Mesothelial cell of epicardium (in vitro differentiated cells): Measurements from ENCODE around the gene PDHX. TPM values are rescaled to one million over a fixed set of nuclear protein-coding genes. Genes with fewer than 3 reads are reported as not detected.

Experiments
- DNase-seq, 2 experiments: peaks; one replicate each; pipeline ENCODE4 v3.0.0; 2021; ENCODE audit warnings: low spot score in 2 of 2; ENCODE audit not compliant: unreplicated experiment in 2 of 2
- H3K27ac Mint-ChIP-seq: 2 replicates; pipeline ENCODE4 v1.8.0; 2021; ENCODE audit warnings: mixed read lengths
- H3K27me3 Mint-ChIP-seq: 2 replicates; pipeline ENCODE4 v1.8.0; 2021; ENCODE audit warnings: low read depth, mixed read lengths
- H3K36me3 Mint-ChIP-seq: 2 replicates; pipeline ENCODE4 v1.8.0; 2021; ENCODE audit warnings: mixed read lengths
- H3K4me1 Mint-ChIP-seq: 2 replicates; pipeline ENCODE4 v1.8.0; 2021; ENCODE audit warnings: mixed read lengths
- H3K4me3 Mint-ChIP-seq: 2 replicates; pipeline ENCODE4 v1.8.0; 2021; ENCODE audit warnings: mild to moderate bottlenecking, moderate library complexity, mixed read lengths
- H3K9me3 Mint-ChIP-seq: 2 replicates; pipeline ENCODE4 v1.8.0; 2021; ENCODE audit warnings: mixed read lengths
- total RNA-seq: library from RNA; stranded (reverse); gene quantifications from 3 replicates; pipeline ENCODE4 v1.2.1, GENCODE V29; 2021
- TF ChIP-seq, protein P1 (sequence below): fragments of 200-600 bp; sonication (generic); IDR thresholded peaks from one replicate; pipeline ENCODE4 v1.5.0; 2021; ENCODE audit warnings: antibody characterized with exemption; ENCODE audit not compliant: unreplicated experiment

PDHX gene
- total RNA-seq, 1 donor from 2014 or later = 43.0 TPM

DNA sequence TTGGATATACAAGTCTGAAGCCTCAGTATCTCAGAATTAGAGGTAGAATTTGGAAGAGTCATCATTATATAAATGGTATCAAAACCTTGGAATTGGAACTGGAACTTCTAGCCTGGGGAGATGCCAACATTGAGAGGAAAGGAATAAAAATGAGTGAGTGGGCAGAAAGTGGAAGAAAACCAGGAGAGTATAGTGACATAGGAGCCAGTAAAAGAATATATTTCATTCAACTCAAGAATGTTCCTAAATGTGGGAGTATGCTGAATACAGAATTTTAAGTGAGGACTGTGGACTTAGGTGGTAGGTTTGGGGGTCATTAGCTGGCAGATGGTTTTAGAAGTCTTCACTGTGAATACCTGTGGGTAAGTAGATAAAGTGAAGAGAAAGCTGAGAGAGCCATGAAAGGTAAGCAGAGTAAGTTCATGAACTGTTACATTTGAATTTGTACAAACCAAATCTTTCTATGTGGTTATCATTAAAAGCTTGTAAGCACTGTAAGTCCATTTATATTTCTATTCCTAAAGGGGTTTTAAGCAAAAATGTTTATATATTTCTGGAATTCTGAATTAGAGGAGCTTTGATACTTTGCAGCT, 60.2 kb downstream of the PDHX start:
- H3K9me3 Mint-ChIP-seq = peaks cover 10% of the 10 kb centered on the region
- no peaks in the 10 kb centered on the region for H3K27me3 Mint-ChIP-seq
- peaks cover 39% of the 10 kb centered on the region for H3K36me3 Mint-ChIP-seq
- peak overlapping the region; percentile 83 for H3K27ac Mint-ChIP-seq
- no peak overlapping the region for H3K4me3 Mint-ChIP-seq
- peaks cover 36% of the 10 kb centered on the region for H3K4me1 Mint-ChIP-seq
- DNase-seq = no peak
- TF ChIP-seq, protein P1, sequence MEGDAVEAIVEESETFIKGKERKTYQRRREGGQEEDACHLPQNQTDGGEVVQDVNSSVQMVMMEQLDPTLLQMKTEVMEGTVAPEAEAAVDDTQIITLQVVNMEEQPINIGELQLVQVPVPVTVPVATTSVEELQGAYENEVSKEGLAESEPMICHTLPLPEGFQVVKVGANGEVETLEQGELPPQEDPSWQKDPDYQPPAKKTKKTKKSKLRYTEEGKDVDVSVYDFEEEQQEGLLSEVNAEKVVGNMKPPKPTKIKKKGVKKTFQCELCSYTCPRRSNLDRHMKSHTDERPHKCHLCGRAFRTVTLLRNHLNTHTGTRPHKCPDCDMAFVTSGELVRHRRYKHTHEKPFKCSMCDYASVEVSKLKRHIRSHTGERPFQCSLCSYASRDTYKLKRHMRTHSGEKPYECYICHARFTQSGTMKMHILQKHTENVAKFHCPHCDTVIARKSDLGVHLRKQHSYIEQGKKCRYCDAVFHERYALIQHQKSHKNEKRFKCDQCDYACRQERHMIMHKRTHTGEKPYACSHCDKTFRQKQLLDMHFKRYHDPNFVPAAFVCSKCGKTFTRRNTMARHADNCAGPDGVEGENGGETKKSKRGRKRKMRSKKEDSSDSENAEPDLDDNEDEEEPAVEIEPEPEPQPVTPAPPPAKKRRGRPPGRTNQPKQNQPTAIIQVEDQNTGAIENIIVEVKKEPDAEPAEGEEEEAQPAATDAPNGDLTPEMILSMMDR = no peak

DNA sequence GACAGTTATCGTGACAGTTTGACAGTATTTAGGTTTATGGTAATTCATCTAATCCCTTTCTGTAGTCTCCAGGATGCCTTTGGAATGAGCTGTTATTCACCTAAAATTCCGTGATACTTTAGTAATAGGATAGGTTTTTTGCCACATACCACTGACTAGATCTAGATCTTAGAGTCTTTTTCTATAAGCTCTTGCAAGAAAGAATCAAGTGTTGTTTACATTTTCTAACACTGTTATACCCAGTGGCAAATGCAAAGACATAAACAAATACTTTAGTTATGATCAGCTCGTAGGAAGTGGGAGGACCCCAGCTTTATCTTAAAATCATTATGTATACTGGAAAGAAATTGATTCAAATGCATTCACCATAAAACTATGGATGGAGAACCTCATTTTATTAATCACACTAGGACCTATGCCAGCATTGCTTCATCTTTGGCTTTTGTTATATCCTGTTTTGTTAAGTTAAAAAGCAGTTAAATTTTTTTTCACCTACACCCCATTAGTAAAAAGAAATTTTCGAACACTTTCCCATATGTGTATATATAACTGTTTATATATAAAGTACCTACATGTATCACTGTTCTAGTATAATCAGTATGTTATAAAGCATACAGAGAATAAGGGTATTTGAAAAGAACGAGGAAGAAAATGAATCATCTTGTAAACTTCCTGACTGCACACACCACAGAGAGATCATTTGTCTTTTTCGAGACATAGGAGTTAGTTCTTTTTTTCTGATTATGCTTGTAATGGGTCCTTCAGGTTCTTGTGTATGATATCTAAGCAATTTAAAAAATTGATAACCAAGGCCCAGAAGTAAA, 60.9 kb downstream of the PDHX start:
- peaks cover 13% of the 10 kb centered on the region for H3K9me3 Mint-ChIP-seq
- H3K27ac Mint-ChIP-seq = peak overlapping the region; percentile 83
- no peak for DNase-seq
- peaks cover 36% of the 10 kb centered on the region for H3K4me1 Mint-ChIP-seq
- H3K27me3 Mint-ChIP-seq = no peaks in the 10 kb centered on the region
- peaks cover 41% of the 10 kb centered on the region for H3K36me3 Mint-ChIP-seq
- TF ChIP-seq, protein P1 = no peak
- H3K4me3 Mint-ChIP-seq = no peak overlapping the region

DNA sequence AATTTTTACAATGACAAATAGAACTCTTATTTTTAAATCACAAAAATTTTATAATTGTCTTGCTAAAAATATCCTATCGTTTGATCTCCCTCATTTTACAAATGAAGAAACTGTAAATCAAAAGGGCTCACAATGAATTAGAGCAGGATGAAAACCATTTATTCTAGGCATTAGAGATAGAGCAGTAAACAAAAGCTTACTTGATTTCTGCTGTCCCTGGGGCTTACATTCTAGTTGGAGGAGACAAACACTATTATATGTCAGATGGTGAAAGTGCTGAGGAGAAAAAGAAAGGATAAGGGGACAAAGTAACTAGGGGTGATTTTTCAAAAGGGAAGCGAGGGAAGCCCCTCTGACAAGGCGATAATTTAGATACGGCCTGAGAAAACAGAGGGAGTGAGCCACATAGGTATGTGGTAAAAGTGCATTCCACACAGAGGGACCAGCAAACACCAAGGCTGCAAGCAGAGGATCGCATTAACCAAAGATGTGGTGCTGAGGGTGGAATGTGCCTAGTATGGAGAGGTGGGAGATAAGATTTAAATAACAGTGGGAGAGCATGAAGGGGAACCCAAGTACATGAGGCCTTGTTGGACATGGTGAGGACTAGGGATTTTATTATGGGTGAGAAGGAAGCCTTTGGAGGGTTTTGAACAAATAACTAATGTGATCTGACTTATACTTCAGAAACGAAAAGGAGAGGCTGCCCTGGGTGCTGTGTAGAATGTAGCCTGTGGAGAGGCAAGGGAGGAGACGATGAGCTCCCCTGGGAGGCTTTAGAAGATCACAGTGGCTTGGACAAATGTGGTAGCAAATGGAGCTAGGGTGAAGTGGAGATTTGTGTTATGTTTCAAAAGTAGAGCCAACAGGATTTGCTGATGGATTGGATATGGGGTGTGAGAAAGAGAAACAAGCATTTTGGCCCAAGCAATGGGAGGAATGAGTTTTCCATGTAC, 62.1 kb downstream of the PDHX start:
- peaks cover 43% of the 10 kb centered on the region for H3K36me3 Mint-ChIP-seq
- H3K9me3 Mint-ChIP-seq = peaks cover 11% of the 10 kb centered on the region
- TF ChIP-seq, protein P1 = no peak
- H3K27me3 Mint-ChIP-seq = no peaks in the 10 kb centered on the region
- peak overlapping the region; percentile 31 for H3K27ac Mint-ChIP-seq
- no peak overlapping the region for H3K4me3 Mint-ChIP-seq
- DNase-seq = no peak
- peaks cover 36% of the 10 kb centered on the region for H3K4me1 Mint-ChIP-seq

DNA sequence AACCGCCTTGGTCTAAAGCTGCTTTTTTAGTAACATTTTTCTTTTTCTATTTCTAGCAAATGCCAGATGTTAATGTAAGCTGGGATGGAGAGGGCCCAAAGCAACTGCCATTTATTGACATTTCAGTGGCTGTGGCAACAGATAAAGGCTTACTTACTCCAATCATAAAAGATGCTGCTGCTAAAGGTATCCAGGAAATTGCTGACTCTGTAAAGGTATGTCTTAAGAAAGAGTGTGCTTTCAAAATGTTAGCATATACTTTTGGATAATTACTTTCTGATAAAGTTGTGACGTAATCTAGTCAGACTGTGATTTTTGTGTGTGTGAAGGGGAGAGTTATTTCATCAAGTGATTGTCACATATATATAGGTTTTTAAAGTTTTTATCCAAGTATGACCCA, 68.1 kb downstream of the PDHX start:
- no peak for DNase-seq
- peaks cover 48% of the 10 kb centered on the region for H3K36me3 Mint-ChIP-seq
- H3K9me3 Mint-ChIP-seq = peaks cover 14% of the 10 kb centered on the region
- no peak overlapping the region for H3K27ac Mint-ChIP-seq
- no peak overlapping the region for H3K4me3 Mint-ChIP-seq
- peaks cover 1% of the 10 kb centered on the region for H3K4me1 Mint-ChIP-seq
- no peaks in the 10 kb centered on the region for H3K27me3 Mint-ChIP-seq
- TF ChIP-seq, protein P1 = no peak

GRCh38 chr11:34986883-34987520, 70.6 kb downstream of the PDHX start:
- Mint-ChIP-seq H3K9me3 (peaks cover 10% of the 10 kb centered on the region), H3K27ac (no peak overlapping the region), H3K4me1 (peaks cover 1% of the 10 kb centered on the region), H3K36me3 (peaks cover 38% of the 10 kb centered on the region), H3K27me3 (no peaks in the 10 kb centered on the region), H3K4me3 (no peak overlapping the region)
- TF ChIP-seq, protein P1 = no peak
- no peak for DNase-seq
